Spinal cord (tissue), 10 donors: Measurements from ENCODE around the gene FPGS. TPM values are rescaled to one million over a fixed set of nuclear protein-coding genes. Genes with fewer than 3 reads are reported as not detected.
"Not testable (repeated sequence)": the region's sequence is repeated elsewhere in the genome, so short reads cannot be mapped to it uniquely, and the experiment has no call there.

Source experiments
- DNase-seq, 6 donors: peaks; one replicate each; pipeline versions ENCODE4 v3.0.0 to v3.0.0-alpha.2; 2013 to 2015; ENCODE audit warnings: low spot score in 6 of 6, low read depth in 4 of 6
- H3K27ac ChIP-seq: one replicate; pipeline ENCODE4 v1.5.1; 2013; ENCODE audit warnings: low read depth, low read length, control low read depth
- H3K27me3 ChIP-seq: one replicate; pipeline ENCODE4 v1.6.1; 2013; ENCODE audit warnings: low read length; ENCODE audit not compliant: control insufficient read depth, insufficient read depth
- H3K36me3 ChIP-seq: one replicate; pipeline ENCODE4 v1.6.1; 2013; ENCODE audit warnings: low read length; ENCODE audit not compliant: control insufficient read depth, insufficient read depth
- H3K4me1 ChIP-seq: one replicate; pipeline ENCODE4 v1.6.1; 2013; ENCODE audit warnings: low read length; ENCODE audit not compliant: control insufficient read depth, insufficient read depth
- H3K4me3 ChIP-seq: one replicate; pipeline ENCODE4 v1.5.1; 2013; ENCODE audit warnings: low read depth, low read length, control low read depth
- H3K9me3 ChIP-seq: one replicate; pipeline ENCODE4 v1.6.1; 2013; ENCODE audit warnings: low read length; ENCODE audit not compliant: control insufficient read depth, insufficient read depth
- WGBS: methylation state at CpG from one replicate; pipeline ENCODE4 v1.1.5; 2013; ENCODE audit warnings: missing lambda C conversion rate; ENCODE audit not compliant: insufficient coverage; 5-methylcytosine and 5-hydroxymethylcytosine counted together
- polyA plus RNA-seq, 2 donors: library from polyadenylated mRNA; unstranded; fragments of 120-200 nt; gene quantifications; one replicate each; pipeline ENCODE4 v1.2.1, GENCODE V29; 2013; ENCODE audit not compliant: insufficient read length in 2 of 2
- total RNA-seq, 2 donors: library from RNA; depleted of rRNA in 1 of 2; stranded (reverse); fragments of 120-200 nt in 1 of 2; fragments of >200 nt in 1 of 2; gene quantifications; one replicate each; pipeline versions ENCODE4 v1.2.3 to v1.2.4, GENCODE V29; 2013 to 2014
- donor health status: healthy.

Gene FPGS
- total and polyA plus RNA-seq, 4 donors = 17.8 to 50.1 (median 37.9) TPM

DNA sequence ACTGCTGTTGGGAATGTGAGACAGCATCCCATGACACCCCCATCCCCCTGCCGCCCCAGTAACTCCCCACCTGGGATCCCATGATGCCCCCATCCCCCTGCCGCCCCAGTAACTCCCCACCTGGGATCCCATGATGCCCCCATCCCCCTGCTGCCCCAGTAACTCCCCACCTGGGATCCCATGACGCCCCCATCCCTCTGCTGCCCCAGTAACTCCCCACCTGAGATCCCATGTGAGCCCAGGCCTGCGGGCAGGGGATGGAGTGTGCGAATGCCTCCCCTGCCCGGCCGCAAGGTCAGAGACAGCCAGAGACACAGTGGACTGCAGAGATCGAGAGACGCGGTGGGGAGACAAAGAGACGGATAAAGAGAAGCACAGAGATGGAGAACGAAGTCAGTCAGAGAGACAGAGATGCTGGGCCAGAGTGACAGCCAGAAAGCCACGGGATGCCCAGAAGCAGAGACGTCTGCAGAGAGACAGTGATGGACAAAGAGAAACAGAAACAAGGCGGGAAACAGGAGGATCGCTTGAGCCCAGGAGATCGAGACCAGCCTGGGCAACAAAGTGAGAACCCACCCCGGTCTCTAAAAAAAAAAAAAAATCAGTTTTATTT lies 25.2 kb upstream of the FPGS start:
- 90% methylated on average over 13 of the region's 18 CpGs for WGBS
- Histone ChIP-seq H3K27me3 (peaks cover 6% of the 10 kb centered on the region), H3K4me3 (no peak overlapping the region)

GRCh38 chr9:127778280-127779135 lies 24.2 kb upstream of the FPGS start, which contains the start of gene SH2D3C:
Gene SH2D3C, minus strand, starts transcription at chr9:127778666. Its CDS starts 39 bp downstream, at chr9:127778627.
- H3K4me3 ChIP-seq = no peak within 1 kb of the TSS
- WGBS = 45% methylated on average over 13 of the region's 13 CpGs

More for the DNA sequence above, 25.2 kb upstream of the FPGS start:
- H3K27ac ChIP-seq = no peak overlapping the region
- no peak for DNase-seq
- peaks cover 3% of the 10 kb centered on the region for H3K36me3 ChIP-seq
- H3K9me3 ChIP-seq = no peaks in the 10 kb centered on the region
- peaks cover 43% of the 10 kb centered on the region for H3K4me1 ChIP-seq

GRCh38 chr9:127779136-127779981 lies 23.3 kb upstream of the FPGS start:
- DNase-seq = no peak
- H3K4me1 ChIP-seq = peaks cover 52% of the 10 kb centered on the region
- H3K27ac ChIP-seq = peak overlapping the region; percentile 79
- H3K9me3 ChIP-seq = no peaks in the 10 kb centered on the region
- peaks cover 3% of the 10 kb centered on the region for H3K36me3 ChIP-seq
- 84% methylated on average over 13 of the region's 17 CpGs for WGBS
- no peak overlapping the region for H3K4me3 ChIP-seq
- H3K27me3 ChIP-seq = peaks cover 6% of the 10 kb centered on the region

More at GRCh38 chr9:127778280-127779135, 24.2 kb upstream of the FPGS start, which contains the start of gene SH2D3C:
- Histone ChIP-seq H3K27ac (peak within 1 kb of the TSS; percentile 79), H3K9me3 (no peaks in the 10 kb centered on the region), H3K27me3 (peaks cover 6% of the 10 kb centered on the region), H3K36me3 (peaks cover 3% of the 10 kb centered on the region), H3K4me1 (peaks cover 50% of the 10 kb centered on the region)
- DNase-seq = no peak

- H3K36me3 ChIP-seq = peaks cover 3% of the 10 kb centered on the region
- DNase-seq = peak in 2 of 6 donors; percentile 51 to 73
- H3K9me3 ChIP-seq = no peaks in the 10 kb centered on the region
- WGBS = 49% methylated on average over 20 of the region's 20 CpGs
- H3K27ac ChIP-seq = peak overlapping the region; percentile 60
- peaks cover 58% of the 10 kb centered on the region for H3K4me1 ChIP-seq
- H3K27me3 ChIP-seq = peaks cover 6% of the 10 kb centered on the region
- no peak overlapping the region for H3K4me3 ChIP-seq
Observed at GRCh38 chr9:127780126-127780885, 22.4 kb upstream of the FPGS start.

- H3K36me3 ChIP-seq, H3K9me3 ChIP-seq: not testable (repeated sequence)
- H3K4me1 ChIP-seq = peaks cover 58% of the 10 kb centered on the region
Observed at GRCh38 chr9:127780909-127781308, 21.8 kb upstream of the FPGS start.

DNA sequence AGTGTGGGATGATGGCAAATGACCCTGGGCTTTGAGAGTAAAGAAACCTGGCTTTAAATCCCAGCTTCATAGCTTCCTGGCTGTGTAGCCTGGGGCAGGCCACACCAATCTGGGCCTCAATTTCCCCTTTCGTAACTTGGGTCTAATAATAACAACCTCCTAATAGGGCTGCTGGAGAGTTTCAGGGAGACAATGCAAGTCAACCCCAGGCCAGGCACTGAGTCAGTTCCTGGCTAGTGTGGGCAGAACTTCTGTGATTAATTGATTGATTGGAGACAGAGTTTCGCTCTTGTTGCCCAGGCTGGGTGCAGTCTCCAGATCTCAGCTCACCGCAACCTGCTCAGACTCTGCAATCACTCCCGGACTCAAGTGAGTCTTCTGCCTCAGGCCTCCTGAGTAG lies 20.9 kb upstream of the FPGS start:
- H3K4me1 ChIP-seq = peaks cover 56% of the 10 kb centered on the region
- WGBS = 100% methylated on average over 1 of the region's 4 CpGs
- no peak overlapping the region for H3K27ac ChIP-seq

More at GRCh38 chr9:127780909-127781308, 21.8 kb upstream of the FPGS start:
- H3K27ac ChIP-seq = peak overlapping the region; percentile 60
- H3K4me3 ChIP-seq, H3K27me3 ChIP-seq, DNase-seq: not testable (repeated sequence)
- WGBS = 100% methylated on average over 2 of the region's 9 CpGs

GRCh38 chr9:127783111-127784008 lies 19.3 kb upstream of the FPGS start:
- DNase-seq = no peak
- WGBS = 67% methylated on average over 14 of the region's 20 CpGs
- no peak overlapping the region for H3K27ac ChIP-seq
- no peaks in the 10 kb centered on the region for H3K9me3 ChIP-seq
- H3K4me1 ChIP-seq = peaks cover 53% of the 10 kb centered on the region
- no peak overlapping the region for H3K4me3 ChIP-seq
- H3K36me3 ChIP-seq = peaks cover 19% of the 10 kb centered on the region
- H3K27me3 ChIP-seq = peaks cover 2% of the 10 kb centered on the region

More for the DNA sequence above, 20.9 kb upstream of the FPGS start:
- Histone ChIP-seq H3K9me3 (no peaks in the 10 kb centered on the region), H3K36me3 (peaks cover 7% of the 10 kb centered on the region), H3K27me3 (peaks cover 2% of the 10 kb centered on the region), H3K4me3 (no peak overlapping the region)
- DNase-seq = no peak
